WTC11 (cell line): ENCODE results near the gene MYLK4. TPM values are rescaled to one million over a fixed set of nuclear protein-coding genes. Genes with fewer than 3 reads are reported as not detected.

ENCODE experiments used
- ATAC-seq: fragments of 200-7000 bp; cut with Tn5 transposase; 2 replicates; pipeline ENCODE4 v1.10.0; 2021; ENCODE audit warnings: mild to moderate bottlenecking, moderate library complexity
- CTCF ChIA-PET: fragments of 300-600 bp; sonication (Branson Sonifier 250); formaldehyde crosslinking; loops from one replicate; lab custom pipeline; 2021; ENCODE audit warnings: antibody characterized with exemption; lab: Charles Lee
- POLR2A ChIA-PET: fragments of 350-600 bp; sonication (Branson Sonifier 250); formaldehyde crosslinking; loops from one replicate; lab custom pipeline; 2021; ENCODE audit warnings: antibody characterized with exemption; lab: Charles Lee
- DNase-seq: peaks from one replicate; pipeline ENCODE4 v3.0.0; 2021; ENCODE audit warnings: low spot score
- H3K27ac Mint-ChIP-seq: 2 replicates; pipeline ENCODE4 v1.8.0; 2021; ENCODE audit warnings: mixed read lengths
- H3K27me3 Mint-ChIP-seq: 2 replicates; pipeline ENCODE4 v1.8.0; 2021; ENCODE audit warnings: low read depth, mild to moderate bottlenecking, moderate library complexity, mixed read lengths
- H3K36me3 Mint-ChIP-seq: 2 replicates; pipeline ENCODE4 v1.8.0; 2021; ENCODE audit warnings: mixed read lengths
- H3K4me1 Mint-ChIP-seq: 2 replicates; pipeline ENCODE4 v1.8.0; 2022; ENCODE audit warnings: mixed read lengths
- H3K4me3 Mint-ChIP-seq: 2 replicates; pipeline ENCODE4 v1.8.0; 2021; ENCODE audit warnings: mild to moderate bottlenecking, moderate library complexity, mixed read lengths
- H3K9me3 Mint-ChIP-seq: 2 replicates; pipeline ENCODE4 v1.8.0; 2021; ENCODE audit warnings: mixed read lengths
- ARID4B ChIP-seq: sonication (generic); formaldehyde crosslinking; IDR thresholded peaks from 2 replicates; pipeline ENCODE4 v1.8.0; 2023; ENCODE audit warnings: missing genetic modification reagents, mild to moderate bottlenecking, borderline replicate concordance
- CREB1 ChIP-seq: sonication (generic); formaldehyde crosslinking; IDR thresholded peaks from 2 replicates; pipeline ENCODE4 v1.8.0; 2023; ENCODE audit warnings: mild to moderate bottlenecking, missing genetic modification reagents
- CTCF ChIP-seq: fragments of 200-600 bp; IDR thresholded peaks from 2 replicates; pipeline ENCODE4 v1.8.0; 2022; ENCODE audit warnings: antibody characterized with exemption
- FOXJ3 ChIP-seq: sonication (generic); formaldehyde crosslinking; IDR thresholded peaks from 2 replicates; pipeline ENCODE4 v1.9.0; 2021; ENCODE audit warnings: missing genetic modification reagents, mild to moderate bottlenecking, borderline replicate concordance
- FOXK1 ChIP-seq: sonication (generic); formaldehyde crosslinking; IDR thresholded peaks from 2 replicates; pipeline ENCODE4 v1.8.0; 2022; ENCODE audit warnings: mild to moderate bottlenecking, moderate library complexity, missing genetic modification reagents
- FOXP4 ChIP-seq: sonication (generic); formaldehyde crosslinking; IDR thresholded peaks from 2 replicates; pipeline ENCODE4 v1.8.0; 2022; ENCODE audit warnings: mild to moderate bottlenecking, missing genetic modification reagents
- GABPB1 ChIP-seq: sonication (generic); formaldehyde crosslinking; IDR thresholded peaks from 2 replicates; pipeline ENCODE4 v1.8.1; 2023; ENCODE audit warnings: mild to moderate bottlenecking, missing genetic modification reagents
- JUN ChIP-seq: sonication (generic); formaldehyde crosslinking; IDR thresholded peaks from 2 replicates; pipeline ENCODE4 v1.8.0; 2023; ENCODE audit warnings: mild to moderate bottlenecking, missing genetic modification reagents
- NR1H2 ChIP-seq: sonication (generic); formaldehyde crosslinking; IDR thresholded peaks from 2 replicates; pipeline ENCODE4 v1.9.0; 2021; ENCODE audit warnings: mild to moderate bottlenecking, moderate library complexity, missing genetic modification reagents
- SMAD4 ChIP-seq: sonication (generic); formaldehyde crosslinking; IDR thresholded peaks from 2 replicates; pipeline ENCODE4 v1.8.0; 2022; ENCODE audit warnings: mild to moderate bottlenecking, missing genetic modification reagents
- SP1 ChIP-seq: sonication (generic); formaldehyde crosslinking; conservative IDR thresholded peaks from 2 replicates; pipeline ENCODE4 v1.8.1; 2022; ENCODE audit warnings: missing genetic modification reagents
- TEAD1 ChIP-seq: sonication (generic); formaldehyde crosslinking; IDR thresholded peaks from 2 replicates; pipeline ENCODE4 v1.8.0; 2022; ENCODE audit warnings: mild to moderate bottlenecking, missing genetic modification reagents
- ZMAT4 ChIP-seq: fragments of 250-450 bp; sonication (Bioruptor Pico); IDR thresholded peaks from 2 replicates; pipeline ENCODE4 v1.9.0; 2021; ENCODE audit warnings: mild to moderate bottlenecking
- ZNF121 ChIP-seq: sonication (generic); formaldehyde crosslinking; IDR thresholded peaks from 2 replicates; pipeline ENCODE4 v1.8.0; 2023; ENCODE audit warnings: missing genetic modification reagents
- ZNF281 ChIP-seq: sonication (generic); formaldehyde crosslinking; IDR thresholded peaks from 2 replicates; pipeline ENCODE4 v1.8.0; 2023; ENCODE audit warnings: mild to moderate bottlenecking, missing genetic modification reagents
- ZNF396 ChIP-seq: fragments of 250-450 bp; sonication (Bioruptor Pico); IDR thresholded peaks from 2 replicates; pipeline ENCODE4 v1.8.0; 2021; ENCODE audit warnings: mild to moderate bottlenecking, moderate library complexity, borderline replicate concordance
- ZNF416 ChIP-seq: fragments of 250-450 bp; sonication (Bioruptor Pico); IDR thresholded peaks from 2 replicates; pipeline ENCODE4 v1.9.0; 2021; ENCODE audit warnings: mild to moderate bottlenecking, inconsistent platforms
- total RNA-seq: library from RNA; stranded (reverse); gene quantifications from 3 replicates; pipeline ENCODE4 v1.2.3, GENCODE V29; 2021

MYLK4 gene
- total RNA-seq, 1 experiment from 2014 or later = 0.13 TPM

- Mint-ChIP-seq H3K27ac (no peak overlapping the region), H3K4me3 (no peak overlapping the region), H3K36me3 (peaks cover 7% of the 10 kb centered on the region), H3K9me3 (peaks cover 28% of the 10 kb centered on the region), H3K27me3 (0 out of 2 replicates have a peak, but pooled peaks cover 4% of the 10 kb centered on the region)
- DNase-seq = no peak
- no peak for TF ChIP-seq ZNF396 (CRISPR knock-in tag)
- TF ChIP-seq GABPB1 (CRISPR knock-in tag) = no peak
- no peak for TF ChIP-seq TEAD1 (CRISPR knock-in tag)
- TF ChIP-seq FOXK1 (CRISPR knock-in tag) = no peak
- TF ChIP-seq ARID4B (CRISPR knock-in tag) = no peak
- TF ChIP-seq, all 79 proteins: peak for 0
- ChIA-PET CTCF (interaction anchor here (1.0 to 1.6 kb wide), 3 partner anchors 21 to 193 kb away, joined by 3 to 5 read pairs (median 3); no protein-coding TSS in a partner anchor), POLR2A (no interaction called here)
- ATAC-seq = no peak
- peaks cover 15% of the 10 kb centered on the region for H3K4me1 Mint-ChIP-seq
Observed at GRCh38 chr6:2716936-2717700, 33.6 kb downstream of the MYLK4 start.

- Mint-ChIP-seq H3K36me3 (peaks cover 13% of the 10 kb centered on the region), H3K4me3 (no peak overlapping the region), H3K27me3 (0 out of 2 replicates have a peak, but pooled peaks cover 4% of the 10 kb centered on the region), H3K4me1 (peaks cover 15% of the 10 kb centered on the region), H3K9me3 (peaks cover 33% of the 10 kb centered on the region), H3K27ac (no peak overlapping the region)
- ATAC-seq = no peak
- no peak for TF ChIP-seq CTCF
- TF ChIP-seq GABPB1 (CRISPR knock-in tag) = no peak
- TF ChIP-seq FOXJ3 (CRISPR knock-in tag) = no peak
- TF ChIP-seq SP1 (CRISPR knock-in tag) = no peak
- no peak for TF ChIP-seq FOXP4
- POLR2A ChIA-PET = no interaction called here
- CTCF ChIA-PET = no interaction called here
- DNase-seq = no peak
Observed at GRCh38 chr6:2715737-2716136, 35.0 kb downstream of the MYLK4 start.

GRCh38 chr6:2714111-2714895, 36.4 kb downstream of the MYLK4 start:
- Mint-ChIP-seq H3K36me3 (peaks cover 25% of the 10 kb centered on the region), H3K4me3 (no peak overlapping the region), H3K27me3 (peaks cover 6% of the 10 kb centered on the region; the same call in 1 of the 2 replicates), H3K27ac (no peak overlapping the region), H3K9me3 (peaks cover 46% of the 10 kb centered on the region), H3K4me1 (peaks cover 15% of the 10 kb centered on the region)
- DNase-seq (no peak), ATAC-seq (peak; percentile 56)
- ChIA-PET CTCF (no interaction called here), POLR2A (no interaction called here)
- TF ChIP-seq ZMAT4 = no peak
- TF ChIP-seq SMAD4 (CRISPR knock-in tag) = no peak
- no peak for TF ChIP-seq ZNF121 (CRISPR knock-in tag)
- TF ChIP-seq ZNF281 (CRISPR knock-in tag) = no peak
- TF ChIP-seq JUN (CRISPR knock-in tag) = no peak
- TF ChIP-seq NR1H2 (CRISPR knock-in tag) = no peak
- TF ChIP-seq ZNF416 (CRISPR knock-in tag) = no peak
- no peak for TF ChIP-seq CREB1 (CRISPR knock-in tag)
